GM18498 (cell line): ENCODE results near the gene SMOC1.

ENCODE experiments used
- ATAC-seq: cut with Tn5 transposase; IDR thresholded peaks from one replicate; pipeline ENCODE4 v1.9.1; 2021; ENCODE audit warnings: mild to moderate bottlenecking, moderate library complexity; ENCODE audit not compliant: unreplicated experiment

The SMOC1 gene

DNA sequence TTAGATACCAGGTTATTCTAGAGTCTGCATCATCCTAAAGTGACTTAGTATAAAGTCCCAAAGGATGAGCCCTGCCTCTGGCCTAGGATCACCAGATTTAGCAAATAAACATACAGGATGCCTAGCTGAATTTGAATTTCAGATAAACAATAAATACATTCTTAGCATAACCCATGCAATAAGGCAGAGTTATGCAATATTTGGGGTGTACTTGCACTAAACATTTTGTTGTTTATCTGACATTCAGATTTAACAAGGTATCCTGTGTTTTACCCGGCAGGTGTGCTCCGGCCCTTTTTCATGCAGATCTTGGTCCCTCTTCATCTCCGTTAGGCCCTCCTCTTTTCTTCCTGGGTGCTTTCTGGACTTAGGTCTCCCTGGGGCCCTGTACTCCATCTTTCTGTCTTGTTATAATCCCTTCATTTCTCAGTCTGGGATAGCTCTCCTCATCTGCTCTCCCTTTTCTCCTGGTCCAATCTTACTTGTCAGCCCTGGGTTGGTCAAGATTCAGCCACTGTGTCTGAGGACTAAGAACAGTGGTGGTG is 18.1 kb upstream of the SMOC1 start:
- no peak for ATAC-seq

DNA sequence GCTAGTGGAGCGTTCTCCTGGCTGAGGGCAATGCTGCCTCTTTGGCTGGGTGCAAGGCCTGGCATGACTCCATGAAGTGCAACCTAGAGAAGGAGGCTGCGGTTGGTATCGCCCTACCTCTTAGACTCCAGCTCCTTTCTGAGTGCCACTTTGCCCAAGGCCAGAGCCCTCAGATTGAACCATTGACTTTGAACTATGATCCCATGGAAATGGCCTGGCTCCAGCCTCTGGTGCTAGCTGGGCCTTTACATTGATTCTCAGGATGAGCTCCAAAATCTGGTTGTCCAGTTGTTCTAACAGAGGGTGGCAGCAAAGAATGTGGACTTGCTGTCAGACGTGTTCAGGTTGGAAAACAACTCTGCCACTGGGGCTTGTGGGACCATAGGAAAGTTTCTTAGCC is 16.1 kb upstream of the SMOC1 start:
- ATAC-seq: no peak

- no peak for ATAC-seq
Measured at GRCh38 chr14:69865701-69866365, 13.4 kb upstream of the SMOC1 start.

DNA sequence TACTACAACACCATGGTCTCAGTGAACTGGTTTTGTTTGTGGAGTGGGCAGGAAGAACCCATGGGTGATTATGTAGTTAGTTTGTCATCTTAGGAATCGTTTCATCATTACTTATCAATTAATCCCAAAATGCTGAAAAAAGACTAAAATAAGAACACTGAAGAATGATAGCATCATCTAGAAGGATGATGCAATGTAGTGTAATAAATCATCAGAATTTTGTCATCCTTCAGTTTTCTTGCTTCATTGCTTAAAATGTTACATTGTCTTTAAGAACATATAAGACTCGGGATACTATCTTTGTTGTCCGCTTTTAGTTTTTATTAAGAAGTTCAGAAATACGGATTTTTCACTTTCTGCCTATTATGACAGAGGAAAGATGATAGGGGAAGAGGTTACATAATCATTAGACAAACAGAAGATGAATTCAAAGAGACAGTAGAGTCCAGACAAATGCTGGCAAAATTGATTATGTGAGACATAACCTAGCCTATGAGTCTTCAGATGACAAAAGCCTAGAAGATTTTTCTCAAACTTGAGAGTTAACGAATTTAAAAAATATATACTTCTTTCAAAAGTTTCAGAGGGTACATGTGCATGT is 10.8 kb upstream of the SMOC1 start:
- no peak for ATAC-seq

DNA sequence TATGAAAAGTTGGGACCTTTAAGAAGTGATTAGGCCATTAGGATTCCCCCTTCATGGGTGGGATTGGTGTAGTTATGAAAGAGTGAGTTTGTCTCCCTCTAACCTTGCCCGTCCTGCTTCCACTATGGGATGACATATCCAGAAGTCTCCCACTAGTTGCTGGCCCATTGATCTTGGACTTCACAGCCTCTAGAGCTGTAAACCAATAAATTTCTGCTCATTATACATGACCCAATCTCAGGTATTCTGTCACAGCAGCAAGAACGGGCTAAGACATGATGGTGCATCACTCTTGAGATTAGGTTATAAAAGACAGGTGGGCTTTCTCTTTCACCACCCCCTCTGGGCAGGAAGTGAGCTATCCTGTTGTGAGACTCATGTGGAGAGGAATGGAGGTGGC is 8.6 kb upstream of the SMOC1 start:
- no peak for ATAC-seq

GRCh38 chr14:69873877-69874780 is 5.1 kb upstream of the SMOC1 start:
- ATAC-seq: no peak

GRCh38 chr14:69876221-69876847 is 2.9 kb upstream of the SMOC1 start:
- no peak for ATAC-seq

- ATAC-seq: no peak
Measured at GRCh38 chr14:69876848-69877306, 2.3 kb upstream of the SMOC1 start.

- ATAC-seq: no peak
Measured at GRCh38 chr14:69877492-69877891, 1.7 kb upstream of the SMOC1 start.

DNA sequence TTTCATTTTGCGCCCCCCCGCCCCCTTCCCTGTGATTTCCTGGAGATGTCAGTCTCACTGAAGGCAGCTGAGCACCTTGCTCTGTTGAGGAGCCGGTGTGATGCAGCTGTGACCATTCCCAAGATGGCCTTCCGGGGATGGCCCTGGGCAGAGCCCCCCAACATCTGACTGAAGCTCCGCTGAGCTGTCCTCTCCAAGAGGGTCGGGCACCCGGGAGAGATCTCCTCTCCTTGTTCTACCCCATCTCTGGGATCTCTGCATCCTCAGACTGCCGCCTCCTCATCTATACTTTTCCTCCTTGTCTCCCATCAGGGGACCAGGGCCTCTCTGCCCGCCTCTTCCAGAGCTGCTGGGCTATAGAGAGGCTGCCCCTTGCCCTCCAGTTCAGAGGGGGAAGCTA is 965 bp upstream of the SMOC1 start:
- no peak for ATAC-seq

GRCh38 chr14:69880044-69880487 is 850 bp downstream of the SMOC1 start:
- no peak for ATAC-seq

- no peak for ATAC-seq
Measured at GRCh38 chr14:69880893-69881292, 1.7 kb downstream of the SMOC1 start.

DNA sequence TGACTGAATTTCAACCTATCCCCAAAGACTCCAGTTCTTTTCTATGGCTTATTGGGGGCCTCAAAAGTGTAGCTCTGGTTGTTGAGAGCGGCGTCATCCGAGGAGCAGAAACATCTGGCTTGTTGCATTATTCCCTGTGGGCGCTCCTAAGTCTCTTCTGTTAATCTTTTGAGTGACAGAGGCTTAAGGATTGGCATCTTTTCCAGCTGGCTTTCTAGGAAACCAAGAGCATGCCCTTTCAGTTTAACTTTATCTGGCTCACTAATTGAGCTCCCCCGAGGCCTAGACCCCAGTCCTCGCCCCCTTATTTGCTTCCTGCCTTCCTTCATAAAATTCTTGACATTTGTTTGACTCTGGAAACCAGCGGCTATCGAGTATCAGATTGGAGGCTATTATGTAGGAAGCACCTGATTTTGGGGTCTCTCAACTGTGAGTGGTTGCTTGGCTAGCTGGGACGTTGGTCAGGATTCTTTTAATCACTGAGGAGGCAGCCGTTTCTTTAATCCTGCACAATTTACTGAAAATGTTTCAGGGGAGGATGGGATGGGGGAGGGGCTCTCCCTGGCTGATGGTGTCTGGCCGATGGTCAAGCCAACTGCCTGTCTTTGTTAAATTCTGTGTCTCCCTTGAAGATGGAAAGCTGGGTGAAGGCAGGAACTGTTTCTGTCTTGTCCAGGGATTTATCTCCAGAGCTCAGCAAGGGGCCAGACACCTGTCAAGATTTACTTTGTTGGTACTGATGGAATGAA is 3.1 kb downstream of the SMOC1 start:
- ATAC-seq: no peak

DNA sequence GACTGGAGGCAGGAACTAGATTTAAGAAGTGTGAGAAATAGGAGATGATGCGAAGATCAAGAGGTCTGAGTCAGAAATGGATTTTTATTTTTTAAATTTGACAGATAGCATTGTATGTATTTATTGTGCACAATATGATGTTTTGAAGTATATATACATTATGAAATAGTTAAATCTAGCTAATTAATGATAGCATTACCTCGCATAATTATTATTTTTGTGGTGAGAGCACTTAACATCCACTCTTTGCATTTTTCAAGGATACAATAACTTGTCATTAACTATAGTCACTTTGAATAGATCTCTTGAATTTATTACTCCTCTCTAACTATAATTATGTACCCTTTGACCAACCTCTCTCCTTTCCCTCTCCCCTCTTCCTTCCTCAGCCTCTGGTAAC is 3.7 kb downstream of the SMOC1 start:
- no peak for ATAC-seq

- ATAC-seq: no peak
Measured at GRCh38 chr14:69886453-69887242, 7.4 kb downstream of the SMOC1 start.

- no peak for ATAC-seq
Measured at GRCh38 chr14:69887740-69888657, 8.8 kb downstream of the SMOC1 start.

DNA sequence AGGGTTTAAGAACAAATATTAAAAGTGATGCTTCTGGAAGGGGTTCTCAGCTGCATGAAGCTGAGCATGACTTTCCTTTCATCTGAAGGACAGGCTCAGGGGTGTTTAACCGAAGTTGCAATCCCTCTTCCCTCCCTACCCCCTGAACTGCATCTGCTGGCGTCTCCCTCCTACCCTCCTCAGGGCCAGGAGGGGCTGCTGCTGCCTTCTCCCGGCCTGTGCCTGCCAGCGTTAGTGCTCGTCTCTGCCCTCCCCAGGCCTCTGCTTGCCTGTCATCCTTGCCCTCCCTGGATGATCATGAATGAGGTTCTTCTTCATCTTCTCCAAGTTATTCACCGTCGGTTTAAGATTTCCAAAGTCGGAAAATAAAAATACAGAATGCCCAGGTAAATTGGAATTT is 12.2 kb downstream of the SMOC1 start:
- no peak for ATAC-seq

GRCh38 chr14:69895109-69895508 is 15.9 kb downstream of the SMOC1 start:
- ATAC-seq: no peak
